HFF-Myc (cell line): Measurements from ENCODE around the gene EREG.
"Not testable (repeated sequence)": the region's sequence is repeated elsewhere in the genome, so short reads cannot be mapped to it uniquely, and the experiment has no call there.

ENCODE experiments used
- DNase-seq: peaks from one replicate; pipeline ENCODE4 v3.0.0-alpha.2; 2011; ENCODE audit warnings: low read depth; ENCODE audit errors: extremely low read depth
- H3K4me3 ChIP-seq: replicated peaks from 2 replicates; pipeline ENCODE4 v1.5.1; 2011; ENCODE audit warnings: low read depth, mild to moderate bottlenecking, control low read depth, low read length
- TF ChIP-seq, protein P1 (sequence below): IDR thresholded peaks from 2 replicates; pipeline ENCODE4 v1.5.1; 2012; ENCODE audit warnings: mild to moderate bottlenecking, low read depth, low read length, control low read depth; ENCODE audit errors: missing control alignments

EREG gene

GRCh38 chr4:74339501-74339900 lies 25.4 kb upstream of the EREG start:
- DNase-seq, result no peak

DNA sequence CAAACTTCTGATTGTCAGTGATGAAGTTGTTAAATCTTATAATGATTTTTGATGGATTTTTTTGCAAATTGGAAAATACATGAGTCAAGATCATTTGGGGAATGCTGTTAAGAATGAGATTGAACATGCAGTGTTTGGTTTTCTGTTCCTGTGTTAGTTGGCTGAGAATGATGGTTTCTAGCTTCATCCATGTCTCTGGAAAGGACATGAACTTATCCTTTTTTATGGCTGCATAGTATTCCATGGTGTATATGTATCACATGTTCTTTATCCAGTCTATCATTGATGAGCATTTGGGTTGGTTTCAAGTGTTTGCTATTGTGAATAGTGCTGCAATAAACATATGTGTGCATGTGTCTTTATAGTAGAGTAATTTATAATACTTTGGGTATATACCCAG lies 24.5 kb upstream of the EREG start:
- not testable (repeated sequence) for DNase-seq, H3K4me3 ChIP-seq

More at GRCh38 chr4:74339501-74339900, 25.4 kb upstream of the EREG start:
- H3K4me3 ChIP-seq, result no peak overlapping the region
- TF ChIP-seq, protein P1, sequence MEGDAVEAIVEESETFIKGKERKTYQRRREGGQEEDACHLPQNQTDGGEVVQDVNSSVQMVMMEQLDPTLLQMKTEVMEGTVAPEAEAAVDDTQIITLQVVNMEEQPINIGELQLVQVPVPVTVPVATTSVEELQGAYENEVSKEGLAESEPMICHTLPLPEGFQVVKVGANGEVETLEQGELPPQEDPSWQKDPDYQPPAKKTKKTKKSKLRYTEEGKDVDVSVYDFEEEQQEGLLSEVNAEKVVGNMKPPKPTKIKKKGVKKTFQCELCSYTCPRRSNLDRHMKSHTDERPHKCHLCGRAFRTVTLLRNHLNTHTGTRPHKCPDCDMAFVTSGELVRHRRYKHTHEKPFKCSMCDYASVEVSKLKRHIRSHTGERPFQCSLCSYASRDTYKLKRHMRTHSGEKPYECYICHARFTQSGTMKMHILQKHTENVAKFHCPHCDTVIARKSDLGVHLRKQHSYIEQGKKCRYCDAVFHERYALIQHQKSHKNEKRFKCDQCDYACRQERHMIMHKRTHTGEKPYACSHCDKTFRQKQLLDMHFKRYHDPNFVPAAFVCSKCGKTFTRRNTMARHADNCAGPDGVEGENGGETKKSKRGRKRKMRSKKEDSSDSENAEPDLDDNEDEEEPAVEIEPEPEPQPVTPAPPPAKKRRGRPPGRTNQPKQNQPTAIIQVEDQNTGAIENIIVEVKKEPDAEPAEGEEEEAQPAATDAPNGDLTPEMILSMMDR, result no peak

GRCh38 chr4:74344031-74344430 lies 20.9 kb upstream of the EREG start:
- DNase-seq, result no peak
- TF ChIP-seq, protein P1, result no peak
- no peak overlapping the region for H3K4me3 ChIP-seq

DNA sequence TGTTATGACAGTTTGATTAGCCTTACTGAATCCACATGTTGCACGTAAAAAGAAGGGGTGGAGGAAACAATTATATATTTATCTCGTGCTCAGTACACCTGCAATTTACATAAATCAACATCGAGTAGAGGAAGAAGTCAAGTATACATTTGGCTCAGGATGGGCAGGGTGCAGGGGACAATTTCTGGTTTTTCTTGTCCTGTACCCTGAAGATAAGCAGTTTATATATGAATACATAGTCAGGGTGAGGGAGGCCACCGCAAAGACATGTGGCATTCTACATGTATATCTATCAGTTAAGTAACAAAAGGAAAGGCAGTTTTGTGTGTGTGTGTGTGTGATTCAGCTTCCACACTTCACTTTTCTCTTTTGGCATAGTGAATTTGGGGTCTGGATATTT lies 11.1 kb upstream of the EREG start:
- H3K4me3 ChIP-seq, result no peak overlapping the region
- TF ChIP-seq, protein P1, result no peak
- DNase-seq, result no peak

- H3K4me3 ChIP-seq, result no peak overlapping the region
- DNase-seq, result no peak
- TF ChIP-seq, protein P1, result no peak
Observed at GRCh38 chr4:74357965-74358364, 7.0 kb upstream of the EREG start.

DNA sequence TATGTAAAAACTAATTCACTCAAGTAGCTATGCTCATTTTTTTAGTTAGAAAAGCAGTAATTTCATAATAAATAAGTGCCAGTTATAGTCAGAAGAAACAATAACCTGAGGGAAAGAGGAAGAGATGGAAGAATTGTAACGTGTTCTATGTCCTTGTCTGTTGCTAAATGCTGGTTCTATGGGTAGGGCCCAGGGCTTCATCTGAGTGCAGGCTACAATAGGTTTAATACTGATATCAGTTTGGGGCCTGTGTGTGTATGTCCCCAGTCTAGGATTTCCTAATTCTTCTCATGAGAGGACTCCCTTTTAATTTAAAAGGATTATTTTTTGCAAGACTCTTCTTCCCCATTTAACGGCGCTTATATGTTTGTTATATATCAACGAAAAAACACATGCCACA lies 3.3 kb upstream of the EREG start:
- DNase-seq, result no peak
- no peak overlapping the region for H3K4me3 ChIP-seq
- TF ChIP-seq, protein P1, result no peak

DNA sequence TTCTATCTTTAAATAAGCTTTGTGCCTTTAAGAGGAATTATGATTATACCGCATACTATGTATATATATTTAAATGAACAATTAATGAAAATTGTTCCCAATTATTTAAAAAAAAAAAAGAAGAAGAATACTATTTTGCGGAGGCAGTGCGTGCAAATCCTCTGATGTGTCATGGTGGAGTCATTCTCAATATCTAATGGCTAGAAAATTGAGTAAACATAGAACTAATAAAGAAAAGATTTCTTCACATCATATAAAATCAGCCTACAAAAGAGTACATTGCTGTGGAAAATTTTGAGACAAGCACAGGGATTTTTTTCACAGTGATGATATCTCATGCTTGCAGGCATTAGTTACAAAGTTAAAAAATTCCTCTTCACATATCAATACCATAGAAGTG lies 2.6 kb upstream of the EREG start:
- H3K4me3 ChIP-seq, result no peak overlapping the region
- no peak for DNase-seq
- TF ChIP-seq, protein P1, result no peak
